Dedifferentiated amniotic fluid mesenchymal stem cell (primary cell): Measurements from ENCODE around the gene KIF25.

Experiments
- DNase-seq: peaks from one replicate; pipeline ENCODE4 v3.0.0-alpha.2; 2016; ENCODE audit errors: extremely low spot score

The KIF25 gene

DNA sequence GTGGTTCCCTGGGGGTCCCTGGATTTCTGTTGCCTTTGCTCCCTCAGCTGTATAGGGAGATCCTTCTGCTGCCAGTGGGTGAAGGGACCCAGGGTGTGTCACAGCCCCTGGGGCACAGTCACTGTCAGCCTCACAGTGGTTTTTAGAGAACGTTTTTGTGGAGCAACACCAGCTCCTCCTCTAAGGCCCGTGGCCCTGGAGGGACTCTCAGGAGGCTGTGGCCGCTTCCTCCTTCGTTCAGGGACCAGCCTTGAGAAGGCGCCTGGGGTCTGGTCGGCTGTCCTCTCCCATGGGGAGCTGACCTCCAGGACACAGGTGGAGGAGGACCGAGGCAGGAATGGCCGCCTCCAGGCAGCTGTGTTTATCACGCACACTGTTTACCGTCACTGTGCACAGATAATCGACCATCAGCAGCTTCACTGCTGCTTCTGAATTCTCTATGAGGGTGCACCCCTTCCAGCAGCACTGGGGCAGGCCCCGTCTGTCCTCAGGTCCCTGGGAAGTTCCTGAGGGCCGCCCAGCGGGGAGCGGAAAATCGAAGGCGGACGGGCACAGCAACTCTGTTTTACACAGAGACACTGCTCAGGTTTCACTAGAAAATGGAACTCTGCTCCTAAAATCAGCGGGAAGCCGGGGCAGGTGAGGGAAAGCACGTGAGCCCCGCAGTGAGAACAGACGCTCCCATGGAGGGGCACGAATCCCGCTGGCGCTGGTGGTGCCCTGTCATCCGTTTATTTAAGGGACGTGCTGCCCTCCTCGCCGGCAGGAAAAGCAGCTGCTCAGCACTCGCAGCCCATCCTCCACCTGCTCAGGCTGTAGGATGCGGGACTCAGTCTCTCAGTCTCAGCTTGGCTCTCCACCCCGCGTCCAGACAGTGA lies 92.0 kb downstream of the KIF25 start:
- no peak for DNase-seq

DNA sequence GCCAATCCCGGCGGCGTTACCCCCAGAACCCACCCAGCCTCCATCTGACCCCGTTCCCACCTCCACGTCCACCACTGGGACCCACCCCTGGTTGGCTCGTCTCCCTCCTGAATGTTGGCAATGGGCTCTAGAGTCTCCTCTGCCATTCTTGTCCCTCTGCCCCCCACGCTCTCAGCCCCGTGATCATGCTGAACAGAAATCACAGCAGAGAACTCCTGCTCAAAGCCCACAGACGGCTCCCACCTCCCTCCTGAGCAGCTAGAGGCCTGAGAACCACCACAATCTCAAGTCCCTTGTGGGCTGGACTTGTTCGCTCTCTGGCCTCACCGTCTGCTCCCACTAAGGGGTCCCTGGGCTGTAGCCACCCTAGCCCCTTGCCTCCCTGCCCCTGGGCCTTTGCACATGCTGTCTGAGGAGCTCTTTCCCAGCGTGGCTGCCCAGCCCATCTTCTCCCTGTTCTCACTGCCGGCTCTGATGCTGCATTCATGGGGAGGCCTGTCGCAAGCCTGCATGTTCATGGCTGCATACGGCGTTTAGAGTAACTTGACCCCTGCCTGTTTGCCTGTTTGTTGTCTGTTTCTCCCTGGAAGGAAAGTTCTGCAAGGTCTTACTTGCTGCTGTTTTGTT lies 92.7 kb downstream of the KIF25 start:
- no peak for DNase-seq

DNA sequence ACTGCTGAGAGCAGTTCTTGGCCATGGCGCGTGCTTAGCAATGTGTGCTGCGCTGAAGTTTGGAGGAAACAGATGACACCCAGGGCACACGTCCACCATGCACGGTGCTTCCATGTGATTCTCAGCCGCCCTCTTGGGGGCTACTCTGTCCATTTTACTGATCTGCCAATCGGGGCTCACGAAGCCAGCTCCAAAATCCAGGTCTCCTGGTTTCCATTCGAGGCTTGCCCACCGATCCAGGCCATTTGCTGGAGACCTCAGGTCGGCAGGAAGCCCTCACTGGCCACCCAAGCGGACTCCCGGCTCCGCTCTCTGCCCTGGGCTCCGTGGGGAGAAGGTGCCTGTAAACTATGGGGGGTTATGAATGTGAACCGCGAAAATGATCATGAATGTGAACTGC lies 93.2 kb downstream of the KIF25 start:
- DNase-seq: no peak

DNA sequence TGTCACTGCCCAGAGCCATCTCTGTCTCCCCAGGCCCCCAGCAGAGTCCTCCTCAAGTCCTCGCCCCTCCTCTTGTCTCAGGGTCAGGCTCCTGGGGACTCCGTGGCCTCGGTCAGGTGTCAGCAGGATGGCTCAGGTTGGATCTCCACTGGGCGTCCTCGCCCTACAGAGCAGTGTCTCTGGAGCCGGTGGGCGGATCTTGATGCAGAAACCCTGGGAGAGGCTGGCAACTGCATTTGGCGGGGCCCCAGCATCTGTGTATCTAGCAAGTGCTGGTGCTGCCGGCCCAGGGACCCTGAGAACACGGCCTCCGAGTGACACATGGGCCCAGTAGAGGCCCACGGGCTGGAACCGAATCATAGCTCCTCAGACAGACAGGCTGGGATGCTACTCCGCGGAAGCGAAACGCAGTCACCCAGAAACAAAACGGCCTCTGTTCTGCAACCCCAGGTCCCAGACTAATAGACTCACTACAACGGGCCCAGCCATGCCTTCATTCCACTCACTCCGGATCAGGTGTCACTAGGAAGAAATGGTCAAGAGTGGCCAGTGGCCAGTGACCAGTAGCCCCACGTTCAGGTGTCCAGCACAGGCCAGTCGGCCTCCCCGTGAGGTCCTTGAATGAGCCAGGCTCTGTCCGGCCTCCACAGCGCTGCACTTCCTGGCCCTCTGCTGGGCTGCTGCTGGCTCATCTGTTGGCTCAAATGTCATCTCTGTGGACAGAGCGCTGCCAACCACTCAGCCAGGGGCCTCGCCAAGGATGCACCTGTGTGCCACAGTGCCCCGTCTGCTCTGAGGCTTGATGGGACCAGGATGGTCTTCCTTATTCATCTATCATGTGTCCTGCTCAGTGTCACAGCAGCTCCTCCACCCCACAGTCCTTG lies 94.2 kb downstream of the KIF25 start:
- no peak for DNase-seq

DNA sequence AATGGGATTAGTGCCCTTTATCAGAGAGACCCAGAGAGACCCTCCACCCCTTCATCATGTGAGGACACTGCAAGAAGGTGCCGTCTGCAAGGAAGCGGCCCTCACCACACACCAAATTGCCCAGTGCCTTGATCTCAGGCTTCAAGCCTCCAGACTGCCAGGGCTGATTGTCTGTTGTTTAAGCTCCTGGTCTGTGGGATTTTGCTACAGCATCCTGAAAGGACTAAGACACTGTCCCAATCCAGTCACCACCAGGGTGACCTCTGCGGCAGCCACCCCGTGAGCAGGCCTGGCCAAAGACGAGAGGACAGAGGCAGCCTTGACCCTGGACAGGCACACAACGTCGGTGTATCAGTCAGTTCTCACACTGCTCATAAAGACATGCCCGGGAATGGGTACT lies 95.1 kb downstream of the KIF25 start:
- no peak for DNase-seq

DNA sequence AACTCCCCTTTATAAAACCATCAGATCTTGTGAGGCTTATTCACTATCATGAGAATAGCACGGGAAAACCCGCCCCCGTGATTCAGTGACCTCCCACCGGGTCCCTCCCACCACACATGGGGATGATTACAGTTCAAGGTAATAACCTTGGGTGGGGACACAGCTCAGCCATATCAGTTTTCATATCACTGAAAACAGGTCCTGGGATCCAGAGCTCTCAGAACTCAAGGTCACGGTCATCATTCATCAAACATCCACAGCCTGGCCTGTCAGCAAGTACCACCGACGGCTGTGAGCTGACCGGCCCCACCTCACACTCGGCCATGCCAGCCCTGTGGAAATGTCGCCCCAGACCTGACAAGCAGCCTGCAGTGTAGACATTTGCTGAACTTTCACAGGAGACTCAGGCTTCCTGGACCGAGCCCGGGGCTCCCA lies 95.6 kb downstream of the KIF25 start:
- DNase-seq: no peak

DNA sequence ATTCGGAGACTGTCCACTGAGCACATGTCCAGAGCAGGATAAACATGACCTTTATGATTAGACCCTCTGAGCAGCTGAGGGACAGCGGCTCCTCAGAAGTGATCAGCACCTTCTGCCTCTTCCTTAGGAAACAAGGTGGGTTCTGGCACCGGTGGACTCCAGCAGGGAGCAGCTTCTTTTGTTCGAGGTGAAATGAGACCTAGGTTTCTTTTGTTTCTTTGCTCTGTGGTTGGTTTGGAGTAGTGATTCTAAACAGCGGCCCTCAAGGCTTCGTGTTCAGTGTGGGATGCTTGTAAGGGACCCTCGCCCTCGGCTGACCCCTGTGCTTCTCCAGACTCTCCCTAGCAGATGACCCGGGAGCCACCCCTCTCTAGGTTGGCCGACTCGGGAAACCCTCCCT lies 96.2 kb downstream of the KIF25 start:
- DNase-seq: no peak
